ENCODE measurements around the gene OR6B3. TPM values are rescaled to one million over a fixed set of nuclear protein-coding genes. Genes with fewer than 3 reads are reported as not detected.

OR6B3 gene
- total RNA-seq, 2 experiments from 2014 or later: not detected

GRCh38 chr2:240018071-240018750, 35.1 kb downstream of the OR6B3 start:
- TF ChIP-seq, protein P1, sequence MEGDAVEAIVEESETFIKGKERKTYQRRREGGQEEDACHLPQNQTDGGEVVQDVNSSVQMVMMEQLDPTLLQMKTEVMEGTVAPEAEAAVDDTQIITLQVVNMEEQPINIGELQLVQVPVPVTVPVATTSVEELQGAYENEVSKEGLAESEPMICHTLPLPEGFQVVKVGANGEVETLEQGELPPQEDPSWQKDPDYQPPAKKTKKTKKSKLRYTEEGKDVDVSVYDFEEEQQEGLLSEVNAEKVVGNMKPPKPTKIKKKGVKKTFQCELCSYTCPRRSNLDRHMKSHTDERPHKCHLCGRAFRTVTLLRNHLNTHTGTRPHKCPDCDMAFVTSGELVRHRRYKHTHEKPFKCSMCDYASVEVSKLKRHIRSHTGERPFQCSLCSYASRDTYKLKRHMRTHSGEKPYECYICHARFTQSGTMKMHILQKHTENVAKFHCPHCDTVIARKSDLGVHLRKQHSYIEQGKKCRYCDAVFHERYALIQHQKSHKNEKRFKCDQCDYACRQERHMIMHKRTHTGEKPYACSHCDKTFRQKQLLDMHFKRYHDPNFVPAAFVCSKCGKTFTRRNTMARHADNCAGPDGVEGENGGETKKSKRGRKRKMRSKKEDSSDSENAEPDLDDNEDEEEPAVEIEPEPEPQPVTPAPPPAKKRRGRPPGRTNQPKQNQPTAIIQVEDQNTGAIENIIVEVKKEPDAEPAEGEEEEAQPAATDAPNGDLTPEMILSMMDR (IDR thresholded peaks at IDR 0.05): no peak
- POLR2A ChIA-PET: interaction anchor here (0.7 kb wide), 1 partner anchor 18 kb away, joined by 3 read pairs; no protein-coding TSS in a partner anchor
- intact Hi-C loops (cut with micrococcal nuclease): no loop called here
- H3K4me1 Mint-ChIP-seq (ENCODE audit: low read depth): peaks cover 7% of the 10 kb centered on the region
- peaks cover 53% of the 10 kb centered on the region for H3K36me3 Mint-ChIP-seq (ENCODE audit: low read depth)
- ATAC-seq (no peak), DNase-seq (no peak)
- CTCF ChIA-PET: interaction anchor here (1.3 kb wide), 1 partner anchor 125 kb away, joined by 3 read pairs; no protein-coding TSS in a partner anchor
- H3K9me3 Mint-ChIP-seq: no peaks in the 10 kb centered on the region
- no peak overlapping the region for H3K4me3 Mint-ChIP-seq
- H3K27me3 Mint-ChIP-seq: no peaks in the 10 kb centered on the region
- H3K27ac Mint-ChIP-seq: no peak overlapping the region

DNA sequence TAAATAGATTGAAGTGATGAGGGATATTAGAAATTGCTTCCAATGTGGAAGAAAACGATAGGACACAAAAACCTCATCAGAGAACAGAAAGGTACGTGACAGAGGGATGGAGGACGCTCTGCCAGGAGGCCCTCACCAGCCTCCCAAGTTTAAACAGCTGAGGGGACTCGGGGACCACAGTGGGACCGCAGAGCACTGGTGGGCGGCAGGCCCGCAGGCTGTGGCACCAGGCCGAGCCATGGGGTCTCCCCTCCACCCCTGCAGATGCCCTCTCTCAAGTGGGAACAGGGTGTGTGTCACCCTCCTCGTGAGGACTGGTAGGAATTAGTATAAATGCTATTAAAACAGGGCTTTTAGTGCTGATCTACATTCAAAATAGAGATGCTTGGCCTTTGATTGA, 39.0 kb downstream of the OR6B3 start:
- intact Hi-C loops (cut with micrococcal nuclease): no loop called here
- H3K27me3 Mint-ChIP-seq: no peaks in the 10 kb centered on the region
- no peak overlapping the region for H3K27ac Mint-ChIP-seq
- H3K36me3 Mint-ChIP-seq (ENCODE audit: low read depth): peaks cover 64% of the 10 kb centered on the region
- ChIA-PET CTCF (interaction anchor here (1.2 to 1.8 kb wide), 2 partner anchors 23 to 130 kb away, joined by 3 to 5 read pairs; no protein-coding TSS in a partner anchor), POLR2A (interaction anchor here (1.8 kb wide), 1 partner anchor 11 kb away, joined by 7 read pairs; the partner anchor contains the start of gene NDUFA10)
- TF ChIP-seq, protein P1 (IDR thresholded peaks at IDR 0.05): no peak
- no peak for ATAC-seq
- no peak overlapping the region for H3K4me3 Mint-ChIP-seq
- DNase-seq: no peak
- H3K4me1 Mint-ChIP-seq (ENCODE audit: low read depth): peaks cover 2% of the 10 kb centered on the region
- H3K9me3 Mint-ChIP-seq: no peaks in the 10 kb centered on the region

DNA sequence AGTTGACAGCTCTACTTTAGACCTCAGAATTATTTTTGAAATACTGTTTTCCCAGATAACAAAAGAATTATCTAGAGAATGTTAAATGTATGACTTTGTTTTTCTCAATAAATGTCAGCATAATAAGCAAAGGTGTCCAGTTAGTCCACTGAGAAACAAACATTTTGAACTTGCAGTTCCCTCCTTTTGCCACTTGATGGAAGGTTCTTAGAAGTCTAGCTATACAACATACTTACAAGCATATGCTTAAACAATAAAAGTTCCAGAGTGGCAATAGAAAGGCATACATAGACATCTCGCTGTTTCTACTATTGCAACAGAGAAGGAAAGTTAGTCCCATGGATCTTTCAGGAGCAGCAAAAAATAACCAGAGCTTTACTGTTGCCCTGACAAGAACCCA, 40.0 kb downstream of the OR6B3 start:
- DNase-seq (no peak), ATAC-seq (no peak)
- Mint-ChIP-seq H3K36me3 (ENCODE audit: low read depth) (peaks cover 62% of the 10 kb centered on the region), H3K4me3 (no peak overlapping the region), H3K27ac (no peak overlapping the region), H3K9me3 (no peaks in the 10 kb centered on the region), H3K27me3 (no peaks in the 10 kb centered on the region), H3K4me1 (ENCODE audit: low read depth) (peaks cover 2% of the 10 kb centered on the region)
- intact Hi-C loops (cut with micrococcal nuclease): no loop called here
- ChIA-PET POLR2A (interaction anchor here (0.6 to 1.9 kb wide), 3 partner anchors 8 to 12 kb away, joined by 3 to 6 read pairs (median 3); partner anchors contain the start of gene NDUFA10), CTCF (interaction anchor here (0.6 to 3.1 kb wide), 8 partner anchors 8 to 574 kb away, joined by 3 to 10 read pairs (median 3); partner anchors contain the start of gene NDUFA10)
- TF ChIP-seq, protein P1 (IDR thresholded peaks at IDR 0.05): no peak

DNA sequence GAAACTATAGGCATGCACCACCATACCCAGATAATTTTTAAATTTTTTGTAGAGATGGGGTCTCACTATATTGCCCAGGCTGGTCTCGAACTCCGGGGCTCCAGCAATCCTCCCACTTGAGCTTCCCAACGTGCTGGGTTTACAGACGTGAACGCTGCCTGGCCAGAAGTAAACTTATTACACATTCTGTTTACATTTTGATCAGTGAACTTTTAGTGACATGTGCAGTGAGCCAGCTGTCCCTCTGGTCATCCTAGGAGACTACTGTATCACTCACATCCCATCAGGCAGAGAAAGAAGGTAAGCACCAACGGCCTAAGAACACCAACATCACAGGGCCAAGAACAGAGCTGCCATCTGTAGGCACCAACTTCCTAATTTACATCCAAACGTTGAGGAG, 50.3 kb downstream of the OR6B3 start:
- DNase-seq (no peak), ATAC-seq (no peak)
- TF ChIP-seq, protein P1 (IDR thresholded peaks at IDR 0.05): no peak
- peaks cover 33% of the 10 kb centered on the region for H3K36me3 Mint-ChIP-seq (ENCODE audit: low read depth)
- no peaks in the 10 kb centered on the region for H3K27me3 Mint-ChIP-seq
- no peak overlapping the region for H3K4me3 Mint-ChIP-seq
- CTCF ChIA-PET: interaction anchor here (1.0 to 2.3 kb wide), 2 partner anchors 11 to 19 kb away, joined by 3 to 7 read pairs; no protein-coding TSS in a partner anchor
- H3K9me3 Mint-ChIP-seq: no peaks in the 10 kb centered on the region
- no peaks in the 10 kb centered on the region for H3K4me1 Mint-ChIP-seq (ENCODE audit: low read depth)
- intact Hi-C loops (cut with micrococcal nuclease): no loop called here
- H3K27ac Mint-ChIP-seq: no peak overlapping the region
- POLR2A ChIA-PET: interaction anchor here (0.7 to 1.2 kb wide), 2 partner anchors 10 to 11 kb away, joined by 3 read pairs; no protein-coding TSS in a partner anchor

DNA sequence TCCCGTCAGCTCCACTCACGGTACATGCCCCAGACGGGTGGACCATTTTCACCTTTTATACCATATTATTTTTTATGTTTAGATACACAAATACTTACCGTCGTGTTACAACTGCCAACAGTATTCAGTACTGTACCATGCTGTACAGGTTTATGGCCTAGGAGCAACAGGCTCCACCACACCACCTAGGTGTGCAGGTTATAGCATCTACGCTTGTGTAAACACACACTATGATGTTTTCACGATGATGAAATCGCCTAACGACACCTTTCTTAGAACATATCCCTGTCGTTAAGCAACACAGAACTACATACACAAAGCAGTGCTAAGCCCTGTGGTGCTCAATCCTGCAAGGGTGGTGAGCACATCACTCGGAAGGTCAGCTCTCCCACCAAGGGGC, 52.6 kb downstream of the OR6B3 start:
- ChIA-PET POLR2A (interaction anchor here (1.1 kb wide), 1 partner anchor 24 kb away, joined by 3 read pairs; the partner anchor contains the start of gene NDUFA10), CTCF (interaction anchor here (0.7 to 1.5 kb wide), 3 partner anchors 9 to 21 kb away, joined by 3 to 5 read pairs (median 4); no protein-coding TSS in a partner anchor)
- no peak overlapping the region for H3K27ac Mint-ChIP-seq
- no peaks in the 10 kb centered on the region for H3K27me3 Mint-ChIP-seq
- H3K9me3 Mint-ChIP-seq: no peaks in the 10 kb centered on the region
- DNase-seq (no peak), ATAC-seq (no peak)
- H3K4me3 Mint-ChIP-seq: no peak overlapping the region
- H3K4me1 Mint-ChIP-seq (ENCODE audit: low read depth): no peaks in the 10 kb centered on the region
- TF ChIP-seq, protein P1 (IDR thresholded peaks at IDR 0.05): no peak
- H3K36me3 Mint-ChIP-seq (ENCODE audit: low read depth): peaks cover 33% of the 10 kb centered on the region
- intact Hi-C loops (cut with micrococcal nuclease): no loop called here
